ENCODE measurements around the gene TTBK2. TPM values are rescaled to one million over a fixed set of nuclear protein-coding genes. Genes with fewer than 3 reads are reported as not detected.
A peak's percentile ranks its signal among the peaks of the same experiment; 100 is the strongest.

The TTBK2 gene
- total RNA-seq, 1 experiment from 2014 or later = 18.6 TPM

DNA sequence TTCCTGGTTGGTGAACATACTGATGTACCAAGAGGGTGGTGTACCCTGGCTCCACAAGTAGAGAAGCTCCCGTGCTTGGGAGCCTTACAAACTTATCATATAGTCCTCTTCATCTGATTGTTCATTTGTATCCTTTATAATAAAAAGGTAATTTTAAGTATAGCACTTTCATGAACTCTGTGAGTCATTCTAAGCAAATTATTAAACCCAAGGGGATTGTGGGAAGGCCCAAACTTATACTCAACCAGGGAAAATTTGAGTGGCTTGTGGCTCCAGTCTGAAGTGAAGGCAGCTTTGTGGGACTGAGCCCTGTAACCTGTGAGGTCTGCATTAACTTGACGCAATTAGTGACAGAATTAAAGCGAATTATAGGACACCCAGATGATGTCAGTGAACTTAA is 29.0 kb downstream of the TTBK2 start:
- H3K27me3 Mint-ChIP-seq (ENCODE audit: low read depth) = no peaks in the 10 kb centered on the region
- peaks cover 10% of the 10 kb centered on the region for H3K4me1 Mint-ChIP-seq
- peak overlapping the region; percentile 90 for H3K27ac Mint-ChIP-seq
- ATAC-seq (no peak), DNase-seq (ENCODE audit: low spot score) (no peak)
- TF ChIP-seq, protein P1, sequence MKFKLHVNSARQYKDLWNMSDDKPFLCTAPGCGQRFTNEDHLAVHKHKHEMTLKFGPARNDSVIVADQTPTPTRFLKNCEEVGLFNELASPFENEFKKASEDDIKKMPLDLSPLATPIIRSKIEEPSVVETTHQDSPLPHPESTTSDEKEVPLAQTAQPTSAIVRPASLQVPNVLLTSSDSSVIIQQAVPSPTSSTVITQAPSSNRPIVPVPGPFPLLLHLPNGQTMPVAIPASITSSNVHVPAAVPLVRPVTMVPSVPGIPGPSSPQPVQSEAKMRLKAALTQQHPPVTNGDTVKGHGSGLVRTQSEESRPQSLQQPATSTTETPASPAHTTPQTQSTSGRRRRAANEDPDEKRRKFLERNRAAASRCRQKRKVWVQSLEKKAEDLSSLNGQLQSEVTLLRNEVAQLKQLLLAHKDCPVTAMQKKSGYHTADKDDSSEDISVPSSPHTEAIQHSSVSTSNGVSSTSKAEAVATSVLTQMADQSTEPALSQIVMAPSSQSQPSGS (CRISPR knock-in tag; IDR thresholded peaks at IDR 0.05; ENCODE audit: borderline replicate concordance, low read depth) = no peak
- TF ChIP-seq, protein P2, sequence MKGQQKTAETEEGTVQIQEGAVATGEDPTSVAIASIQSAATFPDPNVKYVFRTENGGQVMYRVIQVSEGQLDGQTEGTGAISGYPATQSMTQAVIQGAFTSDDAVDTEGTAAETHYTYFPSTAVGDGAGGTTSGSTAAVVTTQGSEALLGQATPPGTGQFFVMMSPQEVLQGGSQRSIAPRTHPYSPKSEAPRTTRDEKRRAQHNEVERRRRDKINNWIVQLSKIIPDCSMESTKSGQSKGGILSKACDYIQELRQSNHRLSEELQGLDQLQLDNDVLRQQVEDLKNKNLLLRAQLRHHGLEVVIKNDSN (CRISPR knock-in tag; IDR thresholded peaks at IDR 0.05) = no peak
- no peak for TF ChIP-seq TCF7 (CRISPR knock-in tag; IDR thresholded peaks at IDR 0.05; ENCODE audit: low read depth)
- no peak for TF ChIP-seq ZNF671 (CRISPR knock-in tag; IDR thresholded peaks at IDR 0.05)
- TF ChIP-seq NFYB (CRISPR knock-in tag; conservative IDR thresholded peaks at IDR 0.05; ENCODE audit: low read depth) = no peak
- no peak for TF ChIP-seq HMGA2 (CRISPR knock-in tag; IDR thresholded peaks at IDR 0.05)
- TF ChIP-seq, protein P3, sequence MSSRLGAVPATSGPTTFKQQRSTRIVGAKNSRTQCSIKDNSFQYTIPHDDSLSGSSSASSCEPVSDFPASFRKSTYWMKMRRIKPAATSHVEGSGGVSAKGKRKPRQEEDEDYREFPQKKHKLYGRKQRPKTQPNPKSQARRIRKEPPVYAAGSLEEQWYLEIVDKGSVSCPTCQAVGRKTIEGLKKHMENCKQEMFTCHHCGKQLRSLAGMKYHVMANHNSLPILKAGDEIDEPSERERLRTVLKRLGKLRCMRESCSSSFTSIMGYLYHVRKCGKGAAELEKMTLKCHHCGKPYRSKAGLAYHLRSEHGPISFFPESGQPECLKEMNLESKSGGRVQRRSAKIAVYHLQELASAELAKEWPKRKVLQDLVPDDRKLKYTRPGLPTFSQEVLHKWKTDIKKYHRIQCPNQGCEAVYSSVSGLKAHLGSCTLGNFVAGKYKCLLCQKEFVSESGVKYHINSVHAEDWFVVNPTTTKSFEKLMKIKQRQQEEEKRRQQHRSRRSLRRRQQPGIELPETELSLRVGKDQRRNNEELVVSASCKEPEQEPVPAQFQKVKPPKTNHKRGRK (CRISPR knock-in tag; IDR thresholded peaks at IDR 0.05; ENCODE audit: borderline replicate concordance) = no peak
- TF ChIP-seq GRHL2 (CRISPR knock-in tag; IDR thresholded peaks at IDR 0.05; ENCODE audit: insufficient replicate concordance, severe bottlenecking) = no peak
- TF ChIP-seq NR3C1 (CRISPR knock-in tag; conservative IDR thresholded peaks at IDR 0.05; ENCODE audit: low read depth) = no peak
- no peak for TF ChIP-seq ZNF423 (CRISPR knock-in tag; IDR thresholded peaks at IDR 0.05)
- TF ChIP-seq, protein P4, sequence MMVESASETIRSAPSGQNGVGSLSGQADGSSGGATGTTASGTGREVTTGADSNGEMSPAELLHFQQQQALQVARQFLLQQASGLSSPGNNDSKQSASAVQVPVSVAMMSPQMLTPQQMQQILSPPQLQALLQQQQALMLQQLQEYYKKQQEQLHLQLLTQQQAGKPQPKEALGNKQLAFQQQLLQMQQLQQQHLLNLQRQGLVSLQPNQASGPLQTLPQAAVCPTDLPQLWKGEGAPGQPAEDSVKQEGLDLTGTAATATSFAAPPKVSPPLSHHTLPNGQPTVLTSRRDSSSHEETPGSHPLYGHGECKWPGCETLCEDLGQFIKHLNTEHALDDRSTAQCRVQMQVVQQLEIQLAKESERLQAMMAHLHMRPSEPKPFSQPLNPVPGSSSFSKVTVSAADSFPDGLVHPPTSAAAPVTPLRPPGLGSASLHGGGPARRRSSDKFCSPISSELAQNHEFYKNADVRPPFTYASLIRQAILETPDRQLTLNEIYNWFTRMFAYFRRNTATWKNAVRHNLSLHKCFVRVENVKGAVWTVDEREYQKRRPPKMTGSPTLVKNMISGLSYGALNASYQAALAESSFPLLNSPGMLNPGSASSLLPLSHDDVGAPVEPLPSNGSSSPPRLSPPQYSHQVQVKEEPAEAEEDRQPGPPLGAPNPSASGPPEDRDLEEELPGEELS (CRISPR knock-in tag; IDR thresholded peaks at IDR 0.05) = no peak
- TF ChIP-seq, protein P5, sequence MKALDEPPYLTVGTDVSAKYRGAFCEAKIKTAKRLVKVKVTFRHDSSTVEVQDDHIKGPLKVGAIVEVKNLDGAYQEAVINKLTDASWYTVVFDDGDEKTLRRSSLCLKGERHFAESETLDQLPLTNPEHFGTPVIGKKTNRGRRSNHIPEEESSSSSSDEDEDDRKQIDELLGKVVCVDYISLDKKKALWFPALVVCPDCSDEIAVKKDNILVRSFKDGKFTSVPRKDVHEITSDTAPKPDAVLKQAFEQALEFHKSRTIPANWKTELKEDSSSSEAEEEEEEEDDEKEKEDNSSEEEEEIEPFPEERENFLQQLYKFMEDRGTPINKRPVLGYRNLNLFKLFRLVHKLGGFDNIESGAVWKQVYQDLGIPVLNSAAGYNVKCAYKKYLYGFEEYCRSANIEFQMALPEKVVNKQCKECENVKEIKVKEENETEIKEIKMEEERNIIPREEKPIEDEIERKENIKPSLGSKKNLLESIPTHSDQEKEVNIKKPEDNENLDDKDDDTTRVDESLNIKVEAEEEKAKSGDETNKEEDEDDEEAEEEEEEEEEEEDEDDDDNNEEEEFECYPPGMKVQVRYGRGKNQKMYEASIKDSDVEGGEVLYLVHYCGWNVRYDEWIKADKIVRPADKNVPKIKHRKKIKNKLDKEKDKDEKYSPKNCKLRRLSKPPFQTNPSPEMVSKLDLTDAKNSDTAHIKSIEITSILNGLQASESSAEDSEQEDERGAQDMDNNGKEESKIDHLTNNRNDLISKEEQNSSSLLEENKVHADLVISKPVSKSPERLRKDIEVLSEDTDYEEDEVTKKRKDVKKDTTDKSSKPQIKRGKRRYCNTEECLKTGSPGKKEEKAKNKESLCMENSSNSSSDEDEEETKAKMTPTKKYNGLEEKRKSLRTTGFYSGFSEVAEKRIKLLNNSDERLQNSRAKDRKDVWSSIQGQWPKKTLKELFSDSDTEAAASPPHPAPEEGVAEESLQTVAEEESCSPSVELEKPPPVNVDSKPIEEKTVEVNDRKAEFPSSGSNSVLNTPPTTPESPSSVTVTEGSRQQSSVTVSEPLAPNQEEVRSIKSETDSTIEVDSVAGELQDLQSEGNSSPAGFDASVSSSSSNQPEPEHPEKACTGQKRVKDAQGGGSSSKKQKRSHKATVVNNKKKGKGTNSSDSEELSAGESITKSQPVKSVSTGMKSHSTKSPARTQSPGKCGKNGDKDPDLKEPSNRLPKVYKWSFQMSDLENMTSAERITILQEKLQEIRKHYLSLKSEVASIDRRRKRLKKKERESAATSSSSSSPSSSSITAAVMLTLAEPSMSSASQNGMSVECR (CRISPR knock-in tag; IDR thresholded peaks at IDR 0.05; ENCODE audit: borderline replicate concordance) = no peak
- no peak for TF ChIP-seq TEAD1 (CRISPR knock-in tag; IDR thresholded peaks at IDR 0.05)
- TF ChIP-seq, protein P6, sequence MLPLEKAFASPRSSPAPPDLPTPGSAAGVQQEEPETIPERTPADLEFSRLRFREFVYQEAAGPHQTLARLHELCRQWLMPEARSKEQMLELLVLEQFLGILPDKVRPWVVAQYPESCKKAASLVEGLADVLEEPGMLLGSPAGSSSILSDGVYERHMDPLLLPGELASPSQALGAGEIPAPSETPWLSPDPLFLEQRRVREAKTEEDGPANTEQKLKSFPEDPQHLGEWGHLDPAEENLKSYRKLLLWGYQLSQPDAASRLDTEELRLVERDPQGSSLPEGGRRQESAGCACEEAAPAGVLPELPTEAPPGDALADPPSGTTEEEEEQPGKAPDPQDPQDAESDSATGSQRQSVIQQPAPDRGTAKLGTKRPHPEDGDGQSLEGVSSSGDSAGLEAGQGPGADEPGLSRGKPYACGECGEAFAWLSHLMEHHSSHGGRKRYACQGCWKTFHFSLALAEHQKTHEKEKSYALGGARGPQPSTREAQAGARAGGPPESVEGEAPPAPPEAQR (CRISPR knock-in tag; IDR thresholded peaks at IDR 0.05) = no peak
- TF ChIP-seq SOX15 (CRISPR knock-in tag; IDR thresholded peaks at IDR 0.05) = no peak
- TF ChIP-seq ZNF232 (CRISPR knock-in tag; IDR thresholded peaks at IDR 0.05) = no peak
- TF ChIP-seq, protein P7, sequence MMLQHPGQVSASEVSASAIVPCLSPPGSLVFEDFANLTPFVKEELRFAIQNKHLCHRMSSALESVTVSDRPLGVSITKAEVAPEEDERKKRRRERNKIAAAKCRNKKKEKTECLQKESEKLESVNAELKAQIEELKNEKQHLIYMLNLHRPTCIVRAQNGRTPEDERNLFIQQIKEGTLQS (CRISPR knock-in tag; conservative IDR thresholded peaks at IDR 0.05) = no peak
- ChIA-PET CTCF (interaction anchor here (0.6 to 2.9 kb wide), 4 partner anchors 14 to 1383 kb away, joined by 3 to 9 read pairs (median 4); no protein-coding TSS in a partner anchor), POLR2A (no interaction called here)
- no peak overlapping the region for H3K4me3 Mint-ChIP-seq
- H3K36me3 Mint-ChIP-seq = peaks cover 14% of the 10 kb centered on the region
- H3K9me3 Mint-ChIP-seq = peaks cover 14% of the 10 kb centered on the region

Data from WTC11 (cell line).